ENCODE results near the gene HIRIP3.

- TF ChIP-seq ELK1 (IDR thresholded peaks at IDR 0.05; ENCODE audit: borderline replicate concordance, low read depth, low read length) = no peak
- TF ChIP-seq POLR2A (IDR thresholded peaks at IDR 0.05; ENCODE audit: low read depth, low read length) = no peak
- no peak for TF ChIP-seq CTCF (conservative IDR thresholded peaks at IDR 0.05; ENCODE audit: low read depth, low read length)
- TF ChIP-seq CHD1 (IDR thresholded peaks at IDR 0.05; ENCODE audit: low read depth, low read length) = no peak
- no peak for TF ChIP-seq RAD21 (IDR thresholded peaks at IDR 0.05; ENCODE audit: low read length)
- no peak for TF ChIP-seq FOS (IDR thresholded peaks at IDR 0.05; ENCODE audit: low read depth, low read length)
- TF ChIP-seq USF2 (IDR thresholded peaks at IDR 0.05; ENCODE audit: low read depth, low read length) = no peak
- TF ChIP-seq NFE2L2 (IDR thresholded peaks at IDR 0.05; ENCODE audit: low read depth, low read length) = no peak
Observed at GRCh38 chr16:29959293-29959692, 36.1 kb downstream of the HIRIP3 start.
